ENCODE measurements around the gene KIF1C. TPM values are rescaled to one million over a fixed set of nuclear protein-coding genes. Genes with fewer than 3 reads are reported as not detected.

The KIF1C gene
- total RNA-seq, 1 experiment from 2014 or later = 85.6 TPM

- Histone ChIP-seq H2BK5ac (ENCODE audit: insufficient read length, low read length) (no peak within 1 kb of the TSS), H4K8ac (replicated peaks; ENCODE audit: insufficient read length, low read depth, low read length) (no peak within 1 kb of the TSS), H2BK120ac (ENCODE audit: low read depth, low read length, poor library complexity, severe bottlenecking) (no peak within 1 kb of the TSS), H4K20me1 (ENCODE audit: control insufficient read depth, insufficient read depth, insufficient read length) (no peaks in the 10 kb centered on the region), H3K9me3 (ENCODE audit: control insufficient read depth, low read depth, low read length) (no peaks in the 10 kb centered on the region), H3K27me3 (ENCODE audit: insufficient read depth, low read length) (no peaks in the 10 kb centered on the region), H3K14ac (ENCODE audit: insufficient read depth, low read length) (peak within 1 kb of the TSS; percentile 97), H3K56ac (ENCODE audit: insufficient read length, low read depth, low read length) (no peak within 1 kb of the TSS), H2AK5ac (ENCODE audit: insufficient read length, low read length) (no peak within 1 kb of the TSS), H3K79me1 (ENCODE audit: insufficient read depth, low read depth, low read length, poor library complexity, severe bottlenecking) (peaks cover 2% of the 10 kb centered on the region), H2BK15ac (ENCODE audit: low read depth, low read length) (no peak within 1 kb of the TSS), H3K23me2 (ENCODE audit: insufficient read length, low read depth, low read length, poor library complexity, severe bottlenecking) (peaks cover 23% of the 10 kb centered on the region), H3K27ac (ENCODE audit: insufficient read length, low read depth, low read length) (peak within 1 kb of the TSS; percentile 71), H2BK12ac (ENCODE audit: insufficient read length, low read depth, low read length) (no peak within 1 kb of the TSS), H2BK20ac (ENCODE audit: low read depth, low read length, poor library complexity, severe bottlenecking) (no peak within 1 kb of the TSS), H3K4me2 (ENCODE audit: insufficient read depth, insufficient read length, low read length) (peak within 1 kb of the TSS; percentile 90), H3K4me1 (ENCODE audit: insufficient read depth, low read length) (peaks cover 7% of the 10 kb centered on the region; the same call in 1 of the 2 replicates), H3K9ac (ENCODE audit: extremely low read depth, insufficient read length, low read length) (peak within 1 kb of the TSS; percentile 93), H3K79me2 (ENCODE audit: insufficient read depth, low read length) (peaks cover 2% of the 10 kb centered on the region; the same call in 1 of the 2 replicates), H3T11ph (ENCODE audit: low read length) (no peak within 1 kb of the TSS), H3K4ac (ENCODE audit: low read depth, low read length) (no peak within 1 kb of the TSS; the same call in 1 of the 2 replicates), H4K5ac (ENCODE audit: insufficient read length, low read depth, low read length) (peak within 1 kb of the TSS; percentile 40), H4K91ac (ENCODE audit: insufficient read length, low read depth, low read length) (no peak within 1 kb of the TSS), H3K23ac (ENCODE audit: insufficient read length, low read depth, low read length) (no peak within 1 kb of the TSS), H3K18ac (ENCODE audit: insufficient read length, low read depth, low read length) (peak within 1 kb of the TSS; percentile 97), H2AFZ (ENCODE audit: low read length) (no peak within 1 kb of the TSS)
- peaks cover 5 to 24% of the 10 kb centered on the region in 2 experiments; a peak in 4 of 5 replicates for H3K9me3 Mint-ChIP-seq
- DNase-seq = peak; percentile 98
- no peak within 1 kb of the TSS for H3K4me3 Mint-ChIP-seq
- H3K27ac Mint-ChIP-seq = peak within 1 kb of the TSS in 2 of 3 experiments; percentile 23 to 85; a peak in 5 of 7 replicates
- peaks cover 33 to 45% (median 42%) of the 10 kb centered on the region in 3 experiments for H3K36me3 Mint-ChIP-seq (ENCODE audit: insufficient read depth in 1 of 3, low read depth in 3 of 3)
- no peak for TF ChIP-seq CTCF (conservative IDR thresholded peaks at IDR 0.05)
- peaks cover 3% of the 10 kb centered on the region; the same call in 1 of the 2 replicates for H3K27me3 Mint-ChIP-seq (ENCODE audit: low read depth)
- WGBS (ENCODE audit: extremely low coverage, insufficient read length, low lambda C conversion rate) = no CpG with 5 or more reads among the region's 66 CpGs
- peaks cover 28 to 31% of the 10 kb centered on the region in 2 experiments for H3K4me1 Mint-ChIP-seq
Measured at GRCh38 chr17:4967539-4968485, 29.9 kb upstream of the KIF1C start, which contains the start of gene SPAG7. TSS of gene SPAG7 (minus strand) at chr17:4967817. CDS start at chr17:4967804, 13 bp downstream.

All from H9 (cell line).